H9 (cell line): ENCODE measurements around the gene NR3C2. TPM values are rescaled to one million over a fixed set of nuclear protein-coding genes. Genes with fewer than 3 reads are reported as not detected.

Source experiments
- DNase-seq: peaks from one replicate; pipeline ENCODE4 v3.0.0-alpha.2; 2017
- H2AFZ ChIP-seq: one replicate; pipeline ENCODE4 v1.6.1; 2013; ENCODE audit warnings: mild to moderate bottlenecking, low read length, control low read depth, moderate library complexity
- H2AK5ac ChIP-seq: 2 replicates; pipeline ENCODE4 v1.6.1; 2013; ENCODE audit warnings: low read length, control low read depth, mixed read lengths; ENCODE audit not compliant: insufficient read length
- H2BK120ac ChIP-seq: one replicate; pipeline ENCODE4 v1.6.1; 2013; ENCODE audit warnings: low read depth, mild to moderate bottlenecking, low read length, control low read depth, inconsistent platforms; ENCODE audit not compliant: poor library complexity, severe bottlenecking
- H2BK12ac ChIP-seq: 2 replicates; pipeline ENCODE4 v1.6.1; 2013; ENCODE audit warnings: low read length, control low read depth, mixed read lengths, low read depth; ENCODE audit not compliant: insufficient read length
- H2BK15ac ChIP-seq: 2 replicates; pipeline ENCODE4 v1.6.1; 2013; ENCODE audit warnings: low read depth, low read length, control low read depth
- H2BK20ac ChIP-seq: one replicate; pipeline ENCODE4 v1.6.1; 2013; ENCODE audit warnings: low read depth, mild to moderate bottlenecking, low read length, control low read depth, inconsistent platforms; ENCODE audit not compliant: poor library complexity, severe bottlenecking
- H2BK5ac ChIP-seq: 2 replicates; pipeline ENCODE4 v1.6.1; 2013; ENCODE audit warnings: low read length, control low read depth, mixed read lengths; ENCODE audit not compliant: insufficient read length
- H3K14ac ChIP-seq: 2 replicates; pipeline ENCODE4 v1.6.1; 2013; ENCODE audit warnings: low read length, control low read depth; ENCODE audit not compliant: insufficient read depth
- H3K18ac ChIP-seq: 2 replicates; pipeline ENCODE4 v1.6.1; 2013; ENCODE audit warnings: low read depth, mild to moderate bottlenecking, mixed read lengths, low read length, control low read depth; ENCODE audit not compliant: insufficient read length
- H3K23ac ChIP-seq: 2 replicates; pipeline ENCODE4 v1.6.1; 2013; ENCODE audit warnings: low read length, control low read depth, mixed read lengths, low read depth; ENCODE audit not compliant: insufficient read length
- H3K23me2 ChIP-seq: 2 replicates; pipeline ENCODE4 v1.6.1; 2013; ENCODE audit warnings: low read depth, mild to moderate bottlenecking, mixed read lengths, low read length, control low read depth; ENCODE audit not compliant: insufficient read length, poor library complexity, severe bottlenecking
- H3K27ac ChIP-seq: 2 replicates; pipeline ENCODE4 v1.5.1; 2013; ENCODE audit warnings: low read length, control low read depth, mixed read lengths, low read depth; ENCODE audit not compliant: insufficient read length
- H3K27me3 ChIP-seq: 2 replicates; pipeline ENCODE4 v1.6.1; 2013; ENCODE audit warnings: low read length, control low read depth, inconsistent platforms; ENCODE audit not compliant: insufficient read depth
- H3K4ac ChIP-seq: 2 replicates; pipeline ENCODE4 v1.6.1; 2013; ENCODE audit warnings: low read depth, mild to moderate bottlenecking, control low read depth, inconsistent platforms, low read length, moderate library complexity
- H3K4me1 ChIP-seq: 2 replicates; pipeline ENCODE4 v1.6.1; 2013; ENCODE audit warnings: low read length, control low read depth, inconsistent platforms; ENCODE audit not compliant: insufficient read depth
- H3K4me2 ChIP-seq: 2 replicates; pipeline ENCODE4 v1.6.1; 2013; ENCODE audit warnings: low read length, control low read depth, mixed read lengths; ENCODE audit not compliant: insufficient read length, insufficient read depth
- H3K56ac ChIP-seq: 2 replicates; pipeline ENCODE4 v1.6.1; 2013; ENCODE audit warnings: low read depth, mild to moderate bottlenecking, mixed read lengths, low read length, control low read depth; ENCODE audit not compliant: insufficient read length
- H3K79me1 ChIP-seq: 2 replicates; pipeline ENCODE4 v1.6.1; 2013; ENCODE audit warnings: low read depth, mild to moderate bottlenecking, moderate library complexity, low read length, control low read depth, inconsistent platforms; ENCODE audit not compliant: insufficient read depth, poor library complexity, severe bottlenecking
- H3K79me2 ChIP-seq: 2 replicates; pipeline ENCODE4 v1.6.1; 2013; ENCODE audit warnings: low read length, control low read depth, inconsistent platforms; ENCODE audit not compliant: insufficient read depth
- H3K9ac ChIP-seq: 2 replicates; pipeline ENCODE4 v1.6.1; 2013; ENCODE audit warnings: low read length, control low read depth, mixed read lengths; ENCODE audit not compliant: insufficient read length; ENCODE audit errors: extremely low read depth
- H3K9me3 ChIP-seq: one replicate; pipeline ENCODE4 v1.6.1; 2013; ENCODE audit warnings: low read depth, low read length, inconsistent platforms; ENCODE audit not compliant: control insufficient read depth
- H3T11ph ChIP-seq: one replicate; pipeline ENCODE4 v1.6.1; 2013; ENCODE audit warnings: mild to moderate bottlenecking, low read length, control low read depth, inconsistent platforms
- H4K20me1 ChIP-seq: one replicate; pipeline ENCODE4 v1.6.1; 2013; ENCODE audit not compliant: control insufficient read depth, insufficient read length, insufficient read depth
- H4K5ac ChIP-seq: 2 replicates; pipeline ENCODE4 v1.6.1; 2013; ENCODE audit warnings: low read depth, mild to moderate bottlenecking, mixed read lengths, low read length, control low read depth; ENCODE audit not compliant: insufficient read length
- H4K8ac ChIP-seq: replicated peaks from 2 replicates; pipeline ENCODE4 v1.6.1; 2013; ENCODE audit warnings: low read length, control low read depth, mixed read lengths, low read depth; ENCODE audit not compliant: insufficient read length
- H4K91ac ChIP-seq: 2 replicates; pipeline ENCODE4 v1.6.1; 2013; ENCODE audit warnings: low read depth, mild to moderate bottlenecking, moderate library complexity, mixed read lengths, low read length, control low read depth; ENCODE audit not compliant: insufficient read length
- H3K27ac Mint-ChIP-seq, 3 experiments: 2 replicates in 2 of 3; 3 replicates in 1 of 3; pipeline ENCODE4 v1.8.0; 2020 to 2021; ENCODE audit warnings: mixed read lengths in 3 of 3, mild to moderate bottlenecking in 1 of 3, moderate library complexity in 1 of 3
- H3K27me3 Mint-ChIP-seq: 2 replicates; pipeline ENCODE4 v1.8.0; 2021; ENCODE audit warnings: low read depth, mild to moderate bottlenecking, moderate library complexity, mixed read lengths
- H3K36me3 Mint-ChIP-seq, 3 experiments: 2 replicates in 2 of 3; 3 replicates in 1 of 3; pipeline ENCODE4 v1.8.0; 2020 to 2021; ENCODE audit warnings: low read depth in 3 of 3, mixed read lengths in 3 of 3; ENCODE audit not compliant: insufficient read depth in 1 of 3
- H3K4me1 Mint-ChIP-seq, 2 experiments: 2 replicates each; pipeline ENCODE4 v1.8.0; 2020; ENCODE audit warnings: mixed read lengths in 2 of 2
- H3K4me3 Mint-ChIP-seq, 2 experiments: 2 replicates in 1 of 2; 3 replicates in 1 of 2; pipeline ENCODE4 v1.8.0; 2020 to 2021; ENCODE audit warnings: mild to moderate bottlenecking in 2 of 2, mixed read lengths in 2 of 2, moderate library complexity in 1 of 2
- H3K9me3 Mint-ChIP-seq, 2 experiments: 2 replicates in 1 of 2; 3 replicates in 1 of 2; pipeline ENCODE4 v1.8.0; 2020; ENCODE audit warnings: mild to moderate bottlenecking in 2 of 2, mixed read lengths in 2 of 2, moderate library complexity in 1 of 2
- WGBS: extraction: QIAGEN DNeasy Blood & Tissue Kit; methylation state at CpG from one replicate; pipeline ENCODE4 v1.1.7; 2013; ENCODE audit warnings: missing lambda C conversion rate, low lambda C conversion rate, mixed read lengths; ENCODE audit not compliant: insufficient read length; ENCODE audit errors: extremely low coverage; 5-methylcytosine and 5-hydroxymethylcytosine counted together
- total RNA-seq: library from RNA; stranded (reverse); gene quantifications from 2 replicates; pipeline ENCODE4 v1.2.1, GENCODE V29; 2021
- TF ChIP-seq, protein P1 (sequence below): fragments of 200-600 bp; sonication (generic); conservative IDR thresholded peaks from 3 replicates; pipeline ENCODE4 v1.8.0; 2021; ENCODE audit warnings: antibody characterized with exemption, mild to moderate bottlenecking

The NR3C2 gene
- total RNA-seq, 1 experiment from 2014 or later: 1.4 TPM

DNA sequence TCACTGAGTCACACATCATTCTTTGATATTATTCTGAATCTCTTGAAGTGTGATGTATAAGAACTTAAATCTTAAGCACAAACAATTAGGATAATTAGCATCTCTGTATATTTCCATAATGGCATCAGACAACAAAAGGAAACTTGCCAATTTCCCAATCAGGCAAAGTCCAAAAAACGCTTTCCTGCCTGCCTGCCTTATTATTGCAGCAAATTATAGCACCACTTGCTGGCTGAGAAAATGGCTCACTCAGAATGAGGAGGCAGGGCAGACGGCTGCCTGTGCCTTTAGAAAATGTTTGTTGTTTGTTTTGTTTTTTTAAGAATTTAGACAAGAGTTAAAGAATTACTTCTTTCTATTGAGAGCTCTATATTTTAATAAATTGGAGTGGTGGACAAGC lies 27.7 kb upstream of the NR3C2 start:
- no peaks in the 10 kb centered on the region for H3K23me2 ChIP-seq

More for the DNA sequence above, 27.7 kb upstream of the NR3C2 start:
- H2BK15ac ChIP-seq: no peak overlapping the region
- no peak for DNase-seq
- no peaks in the 10 kb centered on the region for H3K79me2 ChIP-seq
- no peak overlapping the region for H3K27ac Mint-ChIP-seq
- H3K23ac ChIP-seq: no peak overlapping the region
- H4K91ac ChIP-seq: no peak overlapping the region
- no peak overlapping the region for H3K14ac ChIP-seq
- no peaks in the 10 kb centered on the region for H3K9me3 ChIP-seq
- no peaks in the 10 kb centered on the region for H3K4me1 Mint-ChIP-seq
- H2BK120ac ChIP-seq: no peak overlapping the region
- no peaks in the 10 kb centered on the region for H3K79me1 ChIP-seq
- H3K4ac ChIP-seq: no peak overlapping the region
- no peak overlapping the region for H3K56ac ChIP-seq
- H4K5ac ChIP-seq: no peak overlapping the region
- no peaks in the 10 kb centered on the region for H3K9me3 Mint-ChIP-seq
- H2AFZ ChIP-seq: no peak overlapping the region
- H3K27me3 ChIP-seq: no peaks in the 10 kb centered on the region
- no peak overlapping the region for H3K27ac ChIP-seq
- no peak overlapping the region for H3K4me3 Mint-ChIP-seq
- no peak overlapping the region for H2BK12ac ChIP-seq
- H3K9ac ChIP-seq: no peak overlapping the region
- H3K36me3 Mint-ChIP-seq: no peaks in the 10 kb centered on the region
- no peak overlapping the region for H3K4me2 ChIP-seq
- no peaks in the 10 kb centered on the region; the same call in 1 of the 2 replicates for H3K4me1 ChIP-seq
- H2AK5ac ChIP-seq: no peak overlapping the region
- no peak overlapping the region for H4K8ac ChIP-seq
- no peak overlapping the region for H3T11ph ChIP-seq
- no peaks in the 10 kb centered on the region for H3K27me3 Mint-ChIP-seq
- no peak overlapping the region for H3K18ac ChIP-seq
- H2BK5ac ChIP-seq: no peak overlapping the region
- no peak overlapping the region for H2BK20ac ChIP-seq
- TF ChIP-seq, protein P1, sequence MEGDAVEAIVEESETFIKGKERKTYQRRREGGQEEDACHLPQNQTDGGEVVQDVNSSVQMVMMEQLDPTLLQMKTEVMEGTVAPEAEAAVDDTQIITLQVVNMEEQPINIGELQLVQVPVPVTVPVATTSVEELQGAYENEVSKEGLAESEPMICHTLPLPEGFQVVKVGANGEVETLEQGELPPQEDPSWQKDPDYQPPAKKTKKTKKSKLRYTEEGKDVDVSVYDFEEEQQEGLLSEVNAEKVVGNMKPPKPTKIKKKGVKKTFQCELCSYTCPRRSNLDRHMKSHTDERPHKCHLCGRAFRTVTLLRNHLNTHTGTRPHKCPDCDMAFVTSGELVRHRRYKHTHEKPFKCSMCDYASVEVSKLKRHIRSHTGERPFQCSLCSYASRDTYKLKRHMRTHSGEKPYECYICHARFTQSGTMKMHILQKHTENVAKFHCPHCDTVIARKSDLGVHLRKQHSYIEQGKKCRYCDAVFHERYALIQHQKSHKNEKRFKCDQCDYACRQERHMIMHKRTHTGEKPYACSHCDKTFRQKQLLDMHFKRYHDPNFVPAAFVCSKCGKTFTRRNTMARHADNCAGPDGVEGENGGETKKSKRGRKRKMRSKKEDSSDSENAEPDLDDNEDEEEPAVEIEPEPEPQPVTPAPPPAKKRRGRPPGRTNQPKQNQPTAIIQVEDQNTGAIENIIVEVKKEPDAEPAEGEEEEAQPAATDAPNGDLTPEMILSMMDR: no peak
- H4K20me1 ChIP-seq: no peaks in the 10 kb centered on the region
- WGBS: no CpG with 5 or more reads among the region's 2 CpGs
